Endometrial microvascular endothelial cells (primary cell): ENCODE data around the gene COL23A1. TPM values are rescaled to one million over a fixed set of nuclear protein-coding genes. Genes with fewer than 3 reads are reported as not detected.
"Not testable (repeated sequence)": the region's sequence is repeated elsewhere in the genome, so short reads cannot be mapped to it uniquely, and the experiment has no call there.

Source experiments
- in situ Hi-C: cut with HindIII; loops from 2 replicates; pipeline ENCODE4 v1.10.0; 2017; ENCODE audit warnings: low sequenced_read_pairs, low pct_unique_long_range_greater_than_20kb; ENCODE audit errors: inconsistent ontology term
- total RNA-seq: library from RNA; depleted of rRNA; stranded (reverse); fragments of >200 nt; gene quantifications from one replicate; pipeline ENCODE4 v1.2.3, GENCODE V29; 2015; ENCODE audit errors: inconsistent ontology term

The COL23A1 gene
- total RNA-seq, 1 donor from 2014 or later = not detected

DNA sequence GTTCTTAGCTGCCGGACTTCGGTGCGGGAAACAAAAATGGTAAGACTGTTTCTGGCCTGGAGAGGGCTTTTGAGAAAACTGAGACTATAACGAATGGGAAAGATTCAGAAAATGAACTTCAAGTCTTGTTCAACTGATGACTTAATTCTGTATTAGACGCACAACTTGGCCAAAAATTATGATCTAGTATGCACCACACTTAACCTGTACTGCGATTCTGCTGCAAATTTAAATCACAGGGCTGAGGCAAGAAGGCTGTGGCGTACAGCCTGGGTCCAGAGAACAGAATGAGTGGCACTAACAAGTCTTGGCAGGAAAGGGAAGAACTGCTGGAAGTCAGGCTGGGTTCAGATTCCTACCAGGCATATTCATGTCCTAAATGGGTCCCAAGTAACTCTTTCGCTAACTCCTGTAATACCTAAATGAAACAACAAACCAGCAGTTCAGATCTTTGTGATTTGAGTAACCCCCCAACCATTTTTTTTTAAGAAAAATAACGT lies 781 bp upstream of the COL23A1 start:
- in situ Hi-C loops = no loop called here

DNA sequence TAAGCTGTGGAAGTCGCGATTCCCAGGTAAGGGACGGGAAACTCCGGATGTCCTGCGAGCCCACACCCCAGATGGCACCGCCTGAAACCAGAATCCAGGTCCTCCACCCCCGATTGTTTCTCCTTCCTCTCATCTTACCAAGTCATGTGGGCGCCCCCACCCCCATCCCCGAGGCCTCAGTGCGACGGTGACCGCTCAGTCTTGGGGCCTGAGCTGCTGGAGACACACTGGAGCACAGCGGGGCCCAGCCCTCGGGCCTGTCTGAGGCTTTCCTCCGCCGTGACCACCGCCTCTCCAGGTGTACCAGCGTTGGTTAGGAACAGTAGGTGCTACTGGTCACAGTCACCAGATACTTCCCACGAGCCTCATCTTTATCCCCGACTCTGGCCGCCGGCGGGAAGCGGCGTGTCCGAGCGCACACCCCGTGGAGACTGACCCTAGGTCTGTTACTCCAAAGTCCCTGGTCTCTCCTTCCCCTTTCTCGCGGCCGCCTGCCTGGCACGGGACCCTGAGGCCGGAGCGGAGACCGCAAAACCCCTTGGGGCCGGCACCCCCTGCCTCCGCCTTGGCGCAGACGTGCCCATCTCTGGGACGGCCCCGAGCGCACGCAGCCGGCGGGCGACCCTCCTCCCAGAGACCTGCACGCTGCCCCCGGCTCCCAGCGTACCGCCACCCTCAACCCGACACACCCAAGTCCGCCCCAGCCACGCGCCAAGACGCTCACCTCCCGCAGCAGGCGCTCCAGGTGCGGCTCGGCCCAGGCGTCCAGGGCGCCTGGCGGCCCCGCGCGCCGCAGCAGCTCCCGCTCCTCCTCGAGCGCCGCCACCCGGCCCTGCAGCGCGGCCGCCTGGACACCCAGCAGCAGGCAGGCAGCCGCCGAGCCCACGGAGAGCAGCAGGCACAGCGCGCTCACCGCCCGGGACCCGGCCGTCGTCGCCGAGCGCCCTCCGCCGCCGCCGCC lies 733 bp downstream of the COL23A1 start:
- in situ Hi-C loops = no loop called here

DNA sequence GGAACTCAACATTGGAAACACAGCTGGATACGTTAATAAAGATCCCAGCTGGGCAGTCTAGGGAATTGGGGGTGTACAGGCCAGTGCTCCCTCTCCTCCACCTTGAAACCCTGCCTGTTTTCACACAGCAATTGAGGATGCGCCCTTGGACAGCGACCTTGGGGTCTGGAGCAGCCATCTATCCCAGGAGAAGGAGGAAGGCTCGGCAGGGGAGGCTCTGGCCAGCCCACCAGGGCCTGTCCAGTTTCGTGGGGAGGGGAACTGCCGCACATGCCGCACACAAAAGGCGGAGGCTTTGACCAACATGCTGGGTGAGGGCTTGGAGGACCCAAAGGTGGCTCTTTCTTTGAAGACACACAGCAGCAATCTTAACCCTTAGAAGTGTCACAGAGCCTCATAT lies 1.4 kb downstream of the COL23A1 start:
- in situ Hi-C loops = no loop called here

DNA sequence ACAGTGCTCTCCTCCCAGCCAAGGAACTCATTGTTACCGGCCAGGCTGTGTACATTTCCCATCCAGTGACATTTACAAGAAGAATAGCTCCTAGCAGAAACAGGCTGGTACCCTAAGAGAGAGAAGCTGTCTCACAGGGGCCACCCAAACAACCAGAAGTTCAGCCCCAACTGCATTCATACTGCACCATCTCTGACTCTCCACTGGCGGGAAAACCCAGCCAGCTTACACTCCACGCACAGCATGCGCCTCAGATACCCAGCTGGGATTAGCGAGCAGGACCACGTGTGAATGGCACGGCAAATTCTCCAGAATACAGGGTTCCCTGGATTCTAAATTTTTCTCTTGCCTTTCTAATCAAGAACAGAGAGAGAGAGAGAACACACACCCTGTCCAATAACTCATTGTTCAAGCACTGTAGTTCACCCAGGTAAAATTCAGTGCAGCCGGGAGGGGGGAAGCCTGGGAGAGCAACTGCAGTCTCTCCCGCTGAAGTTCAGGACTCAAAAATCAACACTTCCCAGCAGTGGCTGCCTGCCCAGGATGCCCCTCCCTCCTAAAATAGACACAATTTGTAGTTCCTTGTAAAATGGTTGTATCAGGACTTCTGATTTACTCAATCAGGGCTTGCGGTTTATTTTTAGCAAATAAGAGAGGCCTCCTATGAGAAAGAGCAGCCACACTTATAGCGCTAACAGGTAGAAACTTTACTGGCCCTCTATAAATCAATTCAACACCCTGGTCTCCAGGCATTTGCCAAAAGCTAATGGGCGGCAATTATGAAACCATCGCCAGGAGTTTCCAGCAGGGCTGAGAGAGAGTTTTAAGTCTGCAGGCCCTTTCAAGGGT lies 2.2 kb downstream of the COL23A1 start:
- in situ Hi-C loops = no loop called here

DNA sequence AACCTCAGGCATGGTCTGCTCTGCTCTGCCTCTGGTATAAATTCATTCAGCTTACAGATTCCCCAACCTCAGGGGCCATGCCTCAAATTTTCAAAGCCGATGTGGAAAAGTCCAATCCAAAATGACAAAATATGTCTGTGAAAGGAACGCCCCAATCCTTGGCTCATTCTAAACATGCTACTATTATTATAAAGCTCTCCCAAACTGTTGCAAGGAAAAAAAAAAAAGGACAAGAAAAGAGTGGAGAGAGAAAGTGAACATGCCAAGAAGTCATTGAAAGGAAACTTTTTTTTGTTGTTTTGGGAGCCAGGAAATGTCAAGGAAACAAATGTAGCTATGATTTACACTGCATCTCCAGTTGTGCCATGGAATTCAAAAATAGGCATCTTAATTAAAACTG lies 3.8 kb downstream of the COL23A1 start:
- in situ Hi-C loops = no loop called here

DNA sequence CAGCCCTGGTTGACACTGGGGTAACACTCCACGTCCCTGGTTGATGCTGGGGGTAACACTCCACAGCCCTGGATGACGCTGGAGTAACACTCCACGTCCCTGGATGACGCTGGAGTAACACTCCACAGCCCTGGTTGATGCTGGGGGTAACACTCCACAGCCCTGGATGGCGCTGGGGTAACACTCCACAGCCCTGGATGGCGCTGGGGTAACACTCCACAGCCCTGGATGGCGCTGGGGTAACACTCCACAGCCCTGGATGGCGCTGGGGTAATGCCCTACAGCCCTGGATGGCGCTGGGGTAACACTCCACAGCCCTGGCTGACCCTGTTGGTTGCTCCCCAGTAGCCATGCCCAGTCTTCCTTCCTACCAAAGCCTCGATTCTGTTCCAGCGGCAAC lies 4.8 kb downstream of the COL23A1 start:
- in situ Hi-C loops = not testable (repeated sequence)

DNA sequence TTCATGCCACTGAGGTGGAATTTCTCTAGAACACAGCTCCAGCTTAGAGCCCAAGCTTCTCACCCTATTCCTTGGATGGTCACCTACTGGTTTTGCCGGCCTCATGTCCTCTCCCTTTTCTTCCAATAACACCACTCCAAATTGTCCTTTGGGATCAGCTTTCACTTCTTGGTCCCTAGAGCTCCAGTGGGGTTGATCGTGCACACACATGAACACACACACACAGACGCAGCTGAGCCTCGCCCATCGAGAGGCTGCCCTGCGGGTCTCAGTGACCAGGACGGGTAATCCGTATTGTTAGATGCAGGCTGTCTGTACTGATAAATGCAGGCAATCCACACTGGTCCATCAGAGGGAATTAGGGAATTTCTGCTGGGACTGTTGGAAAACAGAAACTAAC lies 6.9 kb downstream of the COL23A1 start:
- in situ Hi-C loops = no loop called here

DNA sequence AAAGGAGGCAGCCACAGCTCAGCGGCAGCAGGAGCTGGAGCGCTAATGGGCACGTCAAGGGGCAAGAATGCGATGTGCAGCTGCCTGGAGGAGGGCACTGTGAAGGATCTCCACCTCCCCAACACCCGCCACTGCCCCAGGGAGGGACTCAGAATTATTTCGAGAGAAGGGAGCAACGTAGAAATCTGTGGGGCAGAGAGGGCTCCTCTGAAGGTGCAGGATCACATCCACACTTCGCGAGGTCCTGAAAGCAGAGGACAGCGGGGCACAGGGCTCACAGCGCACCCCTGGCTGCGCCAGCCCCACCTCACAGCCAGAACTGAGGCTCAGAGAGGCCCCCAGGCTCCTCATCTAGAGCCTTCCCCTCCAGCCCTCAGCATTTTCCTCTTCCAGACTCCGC lies 7.9 kb downstream of the COL23A1 start:
- in situ Hi-C loops = no loop called here

DNA sequence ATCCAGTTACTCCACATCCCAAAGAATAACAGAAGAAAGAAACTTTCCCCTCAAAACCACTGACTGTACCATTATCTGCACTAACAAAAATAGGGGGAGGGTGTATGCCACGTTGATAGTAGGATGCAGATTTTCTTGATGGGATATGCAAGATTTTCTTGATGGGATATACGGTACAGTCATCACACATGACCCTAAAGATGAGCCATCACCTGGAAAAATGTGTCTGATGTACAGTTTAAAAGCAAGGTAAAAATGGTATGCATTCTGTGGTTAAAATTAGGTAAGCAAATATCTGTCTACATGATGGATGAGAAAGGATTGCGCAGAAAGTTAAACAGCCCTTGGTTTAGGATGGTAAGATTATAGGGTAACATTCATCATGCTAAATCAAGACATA lies 8.6 kb downstream of the COL23A1 start:
- in situ Hi-C loops = no loop called here

DNA sequence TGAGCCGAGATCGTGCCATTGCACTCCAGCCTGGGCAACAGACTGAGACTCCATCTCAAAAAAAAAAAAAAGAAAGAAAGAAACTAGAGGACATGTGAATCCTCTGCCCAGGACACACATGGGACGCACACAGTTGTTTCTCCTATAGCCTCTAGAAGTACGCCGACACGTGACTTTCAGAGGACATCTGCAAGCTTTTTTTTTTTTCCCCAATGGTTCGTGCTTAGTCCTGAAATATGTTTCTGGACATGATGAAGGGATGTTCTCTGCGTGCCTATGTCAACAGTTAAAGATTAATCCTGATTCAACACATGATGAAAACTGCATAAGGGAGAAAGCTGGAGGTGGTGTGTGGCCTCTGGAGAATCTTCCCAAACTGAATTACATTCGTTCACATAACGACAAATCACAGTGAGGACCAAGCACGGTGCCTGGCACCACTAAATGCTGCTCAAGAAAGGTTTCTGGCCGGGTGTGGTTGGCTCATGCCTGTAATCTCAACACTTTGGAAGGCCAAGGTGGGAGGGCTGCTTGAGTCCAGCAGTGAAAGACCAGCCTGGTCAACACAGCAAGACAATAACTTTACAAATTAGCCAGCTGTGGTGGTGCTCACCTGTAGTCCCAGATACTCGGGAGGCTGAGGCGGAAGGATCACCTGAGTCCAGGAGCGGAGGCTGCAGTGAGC lies 9.8 kb downstream of the COL23A1 start:
- in situ Hi-C loops = no loop called here

DNA sequence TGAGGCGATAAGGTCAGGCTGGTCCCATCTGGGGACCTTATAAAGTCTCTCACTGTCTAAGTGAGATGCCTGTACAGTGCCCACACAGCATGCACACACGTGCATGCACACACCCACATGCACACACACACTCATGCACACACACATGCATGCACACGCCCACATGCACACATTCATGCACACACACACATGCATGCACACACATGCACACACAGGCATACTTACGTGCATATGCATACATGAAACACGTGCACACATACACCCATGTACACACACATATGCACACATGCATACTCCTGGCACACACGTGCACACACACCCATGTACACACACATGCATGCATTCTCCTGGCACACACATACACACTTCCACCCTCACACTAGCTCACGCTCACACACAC lies 12.2 kb downstream of the COL23A1 start:
- in situ Hi-C loops = no loop called here

DNA sequence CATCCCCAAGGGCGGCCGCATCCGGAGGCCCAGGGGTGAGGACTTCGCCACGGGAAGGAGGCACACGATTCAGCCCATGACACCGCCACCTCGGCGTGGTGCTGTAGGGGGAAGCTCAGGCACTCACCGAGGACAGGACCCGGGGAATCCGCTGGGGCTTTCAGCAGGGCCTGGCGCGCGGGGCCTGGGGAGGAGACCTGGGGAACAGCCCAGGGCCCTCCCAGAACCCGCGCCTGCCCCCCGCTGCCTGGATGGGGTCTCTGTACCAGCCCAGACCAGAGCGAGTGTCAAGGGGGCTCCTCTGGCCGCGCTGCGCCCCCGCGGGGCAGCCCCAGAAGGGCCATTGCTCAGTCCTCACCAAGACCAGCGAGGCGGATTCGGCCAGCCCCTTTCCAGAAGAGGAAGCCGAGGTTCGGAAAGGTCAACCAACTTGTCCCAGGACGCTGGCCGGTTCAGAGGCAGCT lies 12.8 kb downstream of the COL23A1 start:
- in situ Hi-C loops = no loop called here

DNA sequence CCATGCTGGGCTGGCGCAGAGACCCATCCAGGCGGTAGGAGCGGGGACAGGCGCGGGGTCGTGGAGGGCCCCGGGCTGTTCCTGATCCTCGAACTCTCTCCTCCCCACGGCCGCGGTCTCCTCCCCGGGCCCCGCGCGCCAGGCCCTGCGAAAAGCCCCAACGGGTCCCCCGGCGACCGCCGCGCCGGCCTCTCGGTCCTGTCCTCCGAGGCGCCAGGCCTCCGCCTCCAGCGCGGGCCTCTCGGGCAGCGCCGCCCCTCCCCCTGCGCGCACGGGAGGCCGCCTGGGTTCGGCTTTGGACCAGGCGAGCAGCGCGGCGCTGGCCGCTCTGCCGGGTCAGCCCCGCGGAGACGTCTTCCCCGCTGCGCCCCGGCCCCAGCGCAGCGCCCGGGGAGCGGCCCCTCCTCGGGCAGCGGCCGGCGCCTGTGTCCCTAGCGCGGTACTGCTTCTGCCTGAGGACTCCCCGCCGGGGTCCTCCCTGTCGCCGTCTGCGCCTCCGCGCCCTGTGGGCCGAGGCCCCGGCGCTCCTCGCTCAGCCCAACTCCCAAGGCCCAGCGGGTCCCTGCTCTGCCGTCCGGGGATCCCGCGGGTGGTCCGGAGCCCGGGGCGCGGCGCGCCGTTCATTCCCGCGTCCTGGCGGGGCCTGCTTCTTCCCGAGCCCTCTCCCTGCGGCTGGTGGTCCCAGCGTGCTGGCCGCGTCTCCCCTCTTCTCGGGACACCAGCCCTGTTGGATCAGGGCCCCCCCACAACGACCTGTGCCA lies 13.4 kb downstream of the COL23A1 start:
- in situ Hi-C loops = no loop called here

DNA sequence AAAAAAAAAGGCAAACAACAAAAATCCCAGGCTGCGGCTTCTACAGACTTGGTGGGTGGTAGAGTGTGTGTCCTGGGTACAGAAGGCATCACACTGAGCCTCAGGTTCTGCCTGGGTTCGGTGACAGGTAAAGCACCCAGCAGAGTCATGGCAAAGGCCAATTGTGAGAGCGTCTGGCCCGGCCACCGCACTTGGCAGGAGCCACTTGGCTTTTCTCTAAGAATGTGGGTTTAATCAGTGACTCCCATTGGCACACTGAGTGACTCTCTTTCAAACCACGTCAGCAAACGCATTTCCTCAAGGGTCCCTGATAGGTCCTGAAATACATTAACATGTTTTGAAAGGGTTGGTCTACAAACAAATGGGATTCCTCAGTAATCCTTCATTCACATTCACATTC lies 17.0 kb downstream of the COL23A1 start:
- in situ Hi-C loops = no loop called here

DNA sequence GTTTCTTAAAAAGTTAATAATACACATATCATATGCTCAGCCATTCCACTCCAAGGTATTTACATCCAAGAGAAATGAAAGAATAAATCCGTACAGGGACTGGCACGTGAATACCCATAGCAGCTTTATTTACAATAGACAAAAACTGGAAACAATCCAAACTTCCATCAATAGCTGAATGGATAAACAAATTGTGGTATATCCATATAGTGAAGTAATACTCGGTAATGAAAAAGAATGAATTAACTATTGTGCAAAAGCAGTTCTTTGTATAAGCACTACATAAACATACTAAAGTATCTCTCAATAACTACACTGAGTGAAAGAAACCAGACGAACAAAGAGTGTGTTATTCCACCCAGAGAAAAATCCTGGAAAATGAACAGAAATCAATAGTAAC lies 17.6 kb downstream of the COL23A1 start:
- in situ Hi-C loops = no loop called here

DNA sequence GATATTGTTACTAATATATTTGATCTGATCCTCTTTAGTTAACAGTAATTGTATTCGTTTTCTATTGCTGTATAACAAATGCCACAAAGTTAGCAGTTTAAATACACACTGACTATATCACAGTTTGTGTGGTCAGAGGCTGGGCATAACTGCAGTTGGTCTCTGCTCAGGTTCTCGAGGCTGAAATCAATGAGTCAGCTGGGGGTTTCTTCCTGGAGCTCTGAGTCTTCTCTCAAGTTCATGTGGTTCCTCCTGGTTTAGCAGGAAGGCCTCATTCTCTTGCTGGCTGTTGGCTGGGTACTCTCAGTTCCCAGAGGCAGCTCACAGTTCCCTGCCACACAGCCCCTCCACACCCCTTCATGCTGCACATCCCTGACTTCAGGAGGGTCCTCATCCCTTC lies 20.7 kb downstream of the COL23A1 start:
- in situ Hi-C loops = no loop called here

DNA sequence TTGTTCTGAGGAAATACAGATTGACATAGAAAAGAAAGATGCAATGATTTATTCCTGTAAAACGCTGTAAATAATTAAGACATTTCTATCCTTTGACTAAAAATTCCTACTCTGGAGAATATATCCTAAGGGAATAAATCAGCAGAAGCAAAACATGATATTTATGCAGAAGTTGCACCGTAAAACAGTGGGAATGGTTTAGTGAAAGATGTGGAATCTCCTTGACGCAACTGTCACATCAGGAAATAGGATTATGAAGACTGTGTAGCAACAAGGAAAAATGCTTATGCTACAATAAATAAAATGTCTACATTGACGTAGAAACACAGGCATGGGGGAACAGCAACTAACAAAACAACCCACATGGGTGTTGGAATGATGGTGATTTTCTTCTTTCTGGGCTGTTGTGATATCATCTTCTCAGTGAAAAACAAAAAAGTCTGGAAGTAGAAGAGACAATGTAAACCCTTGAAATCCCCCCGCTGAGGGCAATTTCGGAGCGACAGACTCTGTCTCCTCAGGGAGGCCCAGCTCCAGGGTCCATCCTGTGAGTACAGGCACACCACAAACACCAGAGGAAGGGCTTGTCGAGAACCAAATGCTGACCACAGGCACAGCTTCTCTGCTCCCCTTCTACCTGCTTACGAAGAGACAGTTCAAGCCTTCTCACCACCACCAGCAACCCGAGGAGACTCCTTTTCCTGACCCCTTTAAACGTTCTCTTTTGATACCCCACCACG lies 25.2 kb downstream of the COL23A1 start:
- in situ Hi-C loops = no loop called here

DNA sequence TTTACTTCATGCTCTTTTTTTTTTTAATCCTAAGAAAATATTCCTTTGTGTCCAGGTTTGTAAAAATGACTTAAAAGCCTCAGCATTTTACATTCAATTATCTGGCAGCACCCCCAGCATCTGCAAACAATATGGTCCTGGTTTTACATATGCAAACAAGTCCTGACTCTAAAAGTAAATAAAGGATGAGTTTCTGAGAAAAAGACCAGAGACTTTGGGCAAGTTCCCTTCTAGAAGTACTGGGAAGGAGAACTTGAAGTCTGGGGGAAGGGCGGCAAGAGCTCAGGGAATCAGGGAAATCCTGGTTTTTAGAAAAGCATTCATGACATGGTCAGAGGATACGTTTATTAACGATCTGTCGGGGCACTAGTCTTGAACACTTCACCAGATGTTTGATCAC lies 25.8 kb downstream of the COL23A1 start:
- in situ Hi-C loops = no loop called here
